HEK293 (cell line): Measurements from ENCODE around the gene VSIR.

ENCODE experiments used
- CTCF ChIA-PET: fragments of 350-600 bp; formaldehyde crosslinking; extraction: SDS; loops from one replicate; lab custom pipeline; 2021; ENCODE audit warnings: antibody characterized with exemption; lab: Yijun Ruan, JAX
- POLR2A ChIA-PET: fragments of 300-600 bp; formaldehyde crosslinking; extraction: SDS; loops from one replicate; lab custom pipeline; 2020; ENCODE audit warnings: antibody characterized with exemption, inconsistent platforms; lab: Yijun Ruan, JAX
- H3K27ac ChIP-seq: fragments of 200-500 bp; sonication (Bioruptor generic); 2 replicates; pipeline ENCODE4 v1.5.1; 2014; ENCODE audit warnings: low read depth, low read length, control low read depth, inconsistent platforms; ENCODE audit errors: extremely low read depth
- H3K36me3 ChIP-seq, 2 experiments: fragments of 200-500 bp in 1 of 2; sonication (Bioruptor generic) in 1 of 2; 1 replicate in 1 of 2; 2 replicates in 1 of 2; pipeline ENCODE4 v1.5.1; 2014 to 2017; ENCODE audit warnings: inconsistent platforms in 2 of 2, low read length in 2 of 2; ENCODE audit not compliant: control insufficient read depth in 2 of 2, insufficient read depth in 1 of 2
- H3K4me1 ChIP-seq: fragments of 200-500 bp; sonication (Bioruptor generic); 2 replicates; pipeline ENCODE4 v1.5.1; 2014; ENCODE audit warnings: mild to moderate bottlenecking, low read length, inconsistent platforms; ENCODE audit not compliant: control insufficient read depth, insufficient read depth
- H3K4me3 ChIP-seq: 2 replicates; pipeline ENCODE4 v1.5.1; 2011; ENCODE audit warnings: low read depth, mild to moderate bottlenecking, control low read depth, low read length, moderate library complexity
- H3K9me3 ChIP-seq: fragments of 200-500 bp; sonication (Bioruptor generic); 2 replicates; pipeline ENCODE4 v1.5.1; 2014; ENCODE audit warnings: low read depth, low read length, inconsistent platforms; ENCODE audit not compliant: control insufficient read depth, insufficient read depth
- IKZF3 ChIP-seq: fragments of 450-650 bp; IDR thresholded peaks from 2 replicates; pipeline ENCODE4 v1.5.0; 2018; ENCODE audit warnings: missing biosample characterization, mild to moderate bottlenecking, missing genetic modification characterization, moderate library complexity
- MYNN ChIP-seq: fragments of 450-650 bp; formaldehyde crosslinking; IDR thresholded peaks from 2 replicates; pipeline ENCODE4 v1.5.1; 2016; ENCODE audit warnings: missing biosample characterization, missing genetic modification characterization, borderline replicate concordance
- PBX3 ChIP-seq: sonication (generic); formaldehyde crosslinking; IDR thresholded peaks from 2 replicates; pipeline ENCODE4 v1.8.1; 2022; ENCODE audit warnings: mild to moderate bottlenecking, moderate library complexity, missing genetic modification reagents
- RBAK ChIP-seq: fragments of 450-650 bp; formaldehyde crosslinking; IDR thresholded peaks from 2 replicates; pipeline ENCODE4 v1.5.1; 2016; ENCODE audit warnings: missing biosample characterization, missing genetic modification characterization
- SCRT1 ChIP-seq: fragments of 450-650 bp; formaldehyde crosslinking; IDR thresholded peaks from 2 replicates; pipeline ENCODE4 v1.5.1; 2016; ENCODE audit warnings: missing biosample characterization, missing genetic modification characterization, borderline replicate concordance
- ZBTB11 ChIP-seq: fragments of 450-650 bp; formaldehyde crosslinking; conservative IDR thresholded peaks from 2 replicates; pipeline ENCODE4 v1.5.1; 2016; ENCODE audit warnings: low read depth, missing biosample characterization, missing genetic modification characterization
- ZNF155 ChIP-seq: fragments of 450-650 bp; formaldehyde crosslinking; IDR thresholded peaks from 2 replicates; pipeline ENCODE4 v1.5.1; 2016; ENCODE audit warnings: missing biosample characterization, missing genetic modification characterization
- ZNF214 ChIP-seq: fragments of 450-650 bp; formaldehyde crosslinking; IDR thresholded peaks from 2 replicates; pipeline ENCODE4 v1.5.1; 2017; ENCODE audit warnings: missing biosample characterization, mild to moderate bottlenecking, missing genetic modification characterization, borderline replicate concordance
- ZNF26 ChIP-seq: fragments of 450-650 bp; formaldehyde crosslinking; IDR thresholded peaks from 2 replicates; pipeline ENCODE4 v1.5.1; 2016; ENCODE audit warnings: missing biosample characterization, missing genetic modification characterization
- ZNF280D ChIP-seq: fragments of 450-650 bp; formaldehyde crosslinking; IDR thresholded peaks from 2 replicates; pipeline ENCODE4 v1.5.1; 2016; ENCODE audit warnings: missing biosample characterization, missing genetic modification characterization
- ZNF350 ChIP-seq: fragments of 450-650 bp; formaldehyde crosslinking; IDR thresholded peaks from 2 replicates; pipeline ENCODE4 v1.5.0; 2017; ENCODE audit warnings: missing biosample characterization, mild to moderate bottlenecking, missing genetic modification characterization
- ZNF404 ChIP-seq: fragments of 450-650 bp; formaldehyde crosslinking; IDR thresholded peaks from 2 replicates; pipeline ENCODE4 v1.5.1; 2017; ENCODE audit warnings: missing biosample characterization, missing genetic modification characterization
- ZNF48 ChIP-seq: fragments of 450-650 bp; formaldehyde crosslinking; IDR thresholded peaks from 2 replicates; pipeline ENCODE4 v1.5.1; 2016; ENCODE audit warnings: missing biosample characterization, missing genetic modification characterization
- ZNF560 ChIP-seq: fragments of 450-650 bp; formaldehyde crosslinking; IDR thresholded peaks from 2 replicates; pipeline ENCODE4 v1.5.1; 2017; ENCODE audit warnings: missing biosample characterization, missing genetic modification characterization, borderline replicate concordance
- ZNF76 ChIP-seq: fragments of 450-650 bp; formaldehyde crosslinking; IDR thresholded peaks from 2 replicates; pipeline ENCODE4; 2016; ENCODE audit warnings: low read depth, missing biosample characterization, missing genetic modification characterization, borderline replicate concordance
- ZNF777 ChIP-seq: fragments of 450-650 bp; formaldehyde crosslinking; IDR thresholded peaks from 2 replicates; pipeline ENCODE4 v1.5.1; 2017; ENCODE audit warnings: missing biosample characterization, missing genetic modification characterization, borderline replicate concordance
- ZSCAN16 ChIP-seq: fragments of 450-650 bp; formaldehyde crosslinking; IDR thresholded peaks from 2 replicates; pipeline ENCODE4 v1.5.1; 2016; ENCODE audit warnings: missing biosample characterization, missing genetic modification characterization
- TF ChIP-seq, protein P1 (sequence below): fragments of 450-650 bp; formaldehyde crosslinking; IDR thresholded peaks from 2 replicates; pipeline ENCODE4 v1.5.1; 2016; ENCODE audit warnings: missing biosample characterization, missing genetic modification characterization
- TF ChIP-seq, protein P2 (sequence below): fragments of 450-650 bp; formaldehyde crosslinking; IDR thresholded peaks from 2 replicates; pipeline ENCODE4 v1.5.1; 2017; ENCODE audit warnings: missing biosample characterization, missing genetic modification characterization

VSIR gene

GRCh38 chr10:71716426-71716825 is 56.9 kb downstream of the VSIR start (continued):
- TF ChIP-seq ZNF280D (tag by site-specific recombination) (no peak), ZBTB11 (tag by site-specific recombination) (no peak), ZNF155 (tag by site-specific recombination) (no peak), IKZF3 (tag by site-specific recombination) (no peak), PBX3 (CRISPR knock-in tag) (no peak)

DNA sequence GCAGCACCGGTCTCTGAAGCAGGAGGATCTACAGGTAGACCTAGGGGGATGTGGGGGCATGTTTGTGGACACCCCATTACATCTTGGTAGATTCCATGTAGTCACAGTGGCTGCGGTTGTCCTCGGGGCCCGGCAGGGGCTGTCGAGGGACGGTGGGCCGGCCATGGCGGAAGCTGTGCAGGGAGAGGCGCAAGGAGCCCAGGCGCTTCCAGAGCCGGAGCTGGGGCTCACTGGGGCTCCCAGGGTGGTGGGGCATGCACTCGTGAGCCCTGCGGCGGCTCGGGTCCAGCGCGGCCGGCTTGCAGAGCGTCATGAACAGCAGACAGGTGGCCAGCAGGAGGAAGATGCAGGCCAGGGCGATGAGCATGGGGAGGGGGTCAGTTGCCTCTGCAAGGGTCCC is 57.5 kb downstream of the VSIR start:
- POLR2A ChIA-PET: no interaction called here
- no peaks in the 10 kb centered on the region for H3K4me1 ChIP-seq
- CTCF ChIA-PET: interaction anchor here (1.0 to 1.5 kb wide), 2 partner anchors 10 to 402 kb away, joined by 3 to 6 read pairs; no protein-coding TSS in a partner anchor

DNA sequence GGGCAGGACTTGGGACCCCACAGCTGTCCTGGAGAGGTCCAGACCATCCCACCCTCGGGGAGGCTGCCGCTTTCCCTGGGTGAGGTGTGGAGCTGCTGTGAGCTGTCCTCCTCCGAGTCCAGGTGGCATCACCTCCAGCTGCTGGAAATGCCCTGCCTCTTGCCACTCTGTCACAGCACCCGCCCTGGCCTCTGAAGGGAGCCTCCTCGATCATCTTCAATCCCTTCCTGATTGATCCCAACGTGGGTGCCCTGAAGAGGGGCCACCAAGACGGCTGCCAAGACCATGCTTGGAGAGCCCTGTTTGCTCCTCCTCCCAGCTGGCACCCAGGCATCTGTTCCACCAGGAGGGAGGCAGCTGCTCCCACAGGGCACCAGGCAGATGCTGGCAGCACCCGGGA is 58.3 kb downstream of the VSIR start:
- TF ChIP-seq MYNN (tag by site-specific recombination) (no peak), ZNF76 (tag by site-specific recombination) (no peak), ZNF560 (tag by site-specific recombination) (no peak), RBAK (no peak), ZNF155 (tag by site-specific recombination) (no peak), ZNF214 (tag by site-specific recombination) (no peak), ZNF777 (tag by site-specific recombination) (no peak)
- TF ChIP-seq, protein P1, sequence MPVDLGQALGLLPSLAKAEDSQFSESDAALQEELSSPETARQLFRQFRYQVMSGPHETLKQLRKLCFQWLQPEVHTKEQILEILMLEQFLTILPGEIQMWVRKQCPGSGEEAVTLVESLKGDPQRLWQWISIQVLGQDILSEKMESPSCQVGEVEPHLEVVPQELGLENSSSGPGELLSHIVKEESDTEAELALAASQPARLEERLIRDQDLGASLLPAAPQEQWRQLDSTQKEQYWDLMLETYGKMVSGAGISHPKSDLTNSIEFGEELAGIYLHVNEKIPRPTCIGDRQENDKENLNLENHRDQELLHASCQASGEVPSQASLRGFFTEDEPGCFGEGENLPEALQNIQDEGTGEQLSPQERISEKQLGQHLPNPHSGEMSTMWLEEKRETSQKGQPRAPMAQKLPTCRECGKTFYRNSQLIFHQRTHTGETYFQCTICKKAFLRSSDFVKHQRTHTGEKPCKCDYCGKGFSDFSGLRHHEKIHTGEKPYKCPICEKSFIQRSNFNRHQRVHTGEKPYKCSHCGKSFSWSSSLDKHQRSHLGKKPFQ: no peak
- H3K27ac ChIP-seq: no peak overlapping the region
- CTCF ChIA-PET: interaction anchor here (1.5 kb wide), 1 partner anchor 11 kb away, joined by 6 read pairs; no protein-coding TSS in a partner anchor

More for the DNA sequence above, 57.5 kb downstream of the VSIR start:
- H3K4me3 ChIP-seq: no peak overlapping the region
- no peaks in the 10 kb centered on the region for H3K9me3 ChIP-seq
- H3K27ac ChIP-seq: no peak overlapping the region
- TF ChIP-seq ZNF26 (tag by site-specific recombination) (no peak), SCRT1 (tag by site-specific recombination) (no peak), IKZF3 (tag by site-specific recombination) (no peak), ZNF48 (tag by site-specific recombination) (no peak), ZNF350 (tag by site-specific recombination) (no peak), ZSCAN16 (tag by site-specific recombination) (no peak), ZNF404 (tag by site-specific recombination) (no peak)
- TF ChIP-seq, protein P2, sequence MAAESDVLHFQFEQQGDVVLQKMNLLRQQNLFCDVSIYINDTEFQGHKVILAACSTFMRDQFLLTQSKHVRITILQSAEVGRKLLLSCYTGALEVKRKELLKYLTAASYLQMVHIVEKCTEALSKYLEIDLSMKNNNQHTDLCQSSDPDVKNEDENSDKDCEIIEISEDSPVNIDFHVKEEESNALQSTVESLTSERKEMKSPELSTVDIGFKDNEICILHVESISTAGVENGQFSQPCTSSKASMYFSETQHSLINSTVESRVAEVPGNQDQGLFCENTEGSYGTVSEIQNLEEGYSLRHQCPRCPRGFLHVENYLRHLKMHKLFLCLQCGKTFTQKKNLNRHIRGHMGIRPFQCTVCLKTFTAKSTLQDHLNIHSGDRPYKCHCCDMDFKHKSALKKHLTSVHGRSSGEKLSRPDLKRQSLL: no peak
- no peaks in the 10 kb centered on the region for H3K36me3 ChIP-seq

More for the DNA sequence above, 58.3 kb downstream of the VSIR start:
- H3K9me3 ChIP-seq: no peaks in the 10 kb centered on the region
- H3K4me1 ChIP-seq: no peaks in the 10 kb centered on the region
- H3K4me3 ChIP-seq: no peak overlapping the region
- H3K36me3 ChIP-seq: no peaks in the 10 kb centered on the region
- POLR2A ChIA-PET: no interaction called here
